NT2/D1 (cell line): ENCODE measurements around the gene FHOD3.

Experiments used
- YY1 ChIP-seq: IDR thresholded peaks from 2 replicates; pipeline ENCODE4 v1.6.1; 2011; ENCODE audit not compliant: insufficient read length, insufficient read depth
- ZNF274 ChIP-seq: IDR thresholded peaks from 2 replicates; pipeline ENCODE4 v1.6.1; 2011; ENCODE audit warnings: mild to moderate bottlenecking, low read depth, low read length

- TF ChIP-seq YY1, result no peak
- no peak for TF ChIP-seq ZNF274
Observed at GRCh38 chr18:36340246-36340645, 42.7 kb downstream of the FHOD3 start.
